Measurements from ENCODE around the gene LRRN2. TPM values are rescaled to one million over a fixed set of nuclear protein-coding genes. Genes with fewer than 3 reads are reported as not detected.

The LRRN2 gene
- total and polyA plus RNA-seq, 2 donors (not counting 1 experiment from before 2014, with no cell fraction given): not detected

DNA sequence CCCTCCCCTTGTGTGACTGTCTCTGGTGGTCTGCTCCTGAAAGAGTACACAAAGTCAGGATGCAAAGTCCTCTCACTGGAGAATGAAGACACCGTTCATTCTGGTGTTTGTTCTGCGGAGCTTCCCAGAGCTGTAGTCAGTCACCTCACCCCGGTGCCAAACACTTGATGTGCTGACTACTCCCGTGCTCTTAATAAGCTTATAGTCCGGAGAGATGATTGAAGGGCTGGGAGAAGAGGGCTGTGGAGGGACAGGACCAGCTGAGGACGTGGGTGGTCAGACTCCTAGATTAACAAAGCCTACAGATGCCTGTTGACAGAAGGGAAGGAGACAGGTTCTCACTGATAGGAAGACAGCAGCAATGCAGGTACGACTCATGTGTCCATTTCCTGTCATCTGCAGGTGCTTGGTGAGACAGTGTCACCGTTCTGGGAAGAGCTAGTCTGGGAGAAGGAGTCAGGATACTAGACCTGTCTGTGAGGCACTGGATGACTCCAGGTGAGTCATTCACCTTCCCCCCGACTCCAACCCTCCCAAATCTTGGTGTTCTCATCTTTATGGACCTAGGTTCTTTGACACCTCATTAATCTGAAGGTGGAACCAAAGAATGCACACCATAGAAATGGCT, 40.4 kb upstream of the LRRN2 start:
- no peaks in the 10 kb centered on the region for H3K4me1 ChIP-seq (ENCODE audit: control insufficient read depth, extremely low read depth, insufficient read depth, low read length)
- DNase-seq (ENCODE audit: low read depth in 2 of 2): peak in 1 of 2 donors; percentile 9
- H3K9me3 ChIP-seq (ENCODE audit: control insufficient read depth, insufficient read depth, low read depth, low read length): no peaks in the 10 kb centered on the region
- TF ChIP-seq EZH2 (IDR thresholded peaks at IDR 0.05; ENCODE audit: low read length, missing control alignments): no peak
- TF ChIP-seq CTCF (conservative IDR thresholded peaks at IDR 0.05 in 1 of 2, IDR thresholded peaks at IDR 0.05 in 1 of 2; ENCODE audit: low read depth in 1 of 2, low read length in 2 of 2): no peak
- no peak overlapping the region for H2AFZ ChIP-seq (ENCODE audit: low read length)
- H3K4me2 ChIP-seq (ENCODE audit: extremely low read depth, insufficient read depth, low read length): no peak overlapping the region
- no peaks in the 10 kb centered on the region for H3K79me2 ChIP-seq (ENCODE audit: control insufficient read depth, insufficient read depth, low read length)
- no peak overlapping the region for H3K9ac ChIP-seq (ENCODE audit: insufficient read depth, low read length)
- peaks cover 17% of the 10 kb centered on the region for H3K27me3 ChIP-seq (ENCODE audit: control insufficient read depth, insufficient read depth, low read length)
- no peaks in the 10 kb centered on the region for H4K20me1 ChIP-seq (ENCODE audit: control insufficient read depth, extremely low read depth, insufficient read depth, low read length)
- H3K4me3 ChIP-seq (replicated peaks in 1 of 4; ENCODE audit: control extremely low read depth in 1 of 4, insufficient read depth in 1 of 4, low read depth in 3 of 4, low read length in 4 of 4): no peak overlapping the region
- no peaks in the 10 kb centered on the region for H3K36me3 ChIP-seq (ENCODE audit: control insufficient read depth, insufficient read depth, low read length)
- H3K27ac ChIP-seq (ENCODE audit: insufficient read depth, low read length): no peak overlapping the region

DNA sequence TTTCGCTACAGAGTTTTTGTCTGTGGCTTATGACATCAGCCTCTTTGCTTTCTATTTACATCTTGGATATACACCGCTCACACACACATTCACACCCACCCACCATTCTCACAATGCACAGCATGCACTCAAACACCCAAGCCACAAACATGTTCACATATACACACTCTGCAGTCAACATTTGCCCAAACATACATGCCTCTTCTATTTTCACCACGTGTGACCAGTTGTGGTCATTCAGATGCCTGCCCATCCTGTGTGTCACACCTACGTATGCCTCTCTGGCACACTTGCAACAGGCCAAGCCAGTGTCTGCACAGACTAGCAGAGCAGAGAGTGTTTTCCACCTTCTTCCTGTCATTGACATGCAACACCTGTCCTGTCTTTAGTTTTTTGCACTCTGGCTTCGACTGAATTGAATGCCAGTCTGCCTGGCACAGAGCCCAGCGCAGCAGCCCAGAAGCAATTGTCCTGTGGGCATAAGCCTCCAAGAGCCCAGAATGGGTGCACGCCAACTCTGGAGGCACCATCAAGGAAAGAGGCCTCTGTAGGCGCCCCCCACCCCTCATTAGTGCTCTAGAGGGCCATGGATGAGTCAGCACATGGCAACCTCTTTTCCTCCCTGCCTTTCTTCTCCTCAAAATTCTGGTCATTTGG, 37.7 kb upstream of the LRRN2 start:
- Histone ChIP-seq H3K27me3 (ENCODE audit: control insufficient read depth, insufficient read depth, low read length) (peaks cover 9% of the 10 kb centered on the region), H2AFZ (ENCODE audit: low read length) (no peak overlapping the region), H3K36me3 (ENCODE audit: control insufficient read depth, insufficient read depth, low read length) (no peaks in the 10 kb centered on the region), H3K4me3 (replicated peaks in 1 of 4; ENCODE audit: control extremely low read depth in 1 of 4, insufficient read depth in 1 of 4, low read depth in 3 of 4, low read length in 4 of 4) (no peak overlapping the region), H3K9ac (ENCODE audit: insufficient read depth, low read length) (no peak overlapping the region), H3K79me2 (ENCODE audit: control insufficient read depth, insufficient read depth, low read length) (no peaks in the 10 kb centered on the region), H4K20me1 (ENCODE audit: control insufficient read depth, extremely low read depth, insufficient read depth, low read length) (no peaks in the 10 kb centered on the region), H3K4me2 (ENCODE audit: extremely low read depth, insufficient read depth, low read length) (no peak overlapping the region), H3K4me1 (ENCODE audit: control insufficient read depth, extremely low read depth, insufficient read depth, low read length) (no peaks in the 10 kb centered on the region), H3K27ac (ENCODE audit: insufficient read depth, low read length) (no peak overlapping the region), H3K9me3 (ENCODE audit: control insufficient read depth, insufficient read depth, low read depth, low read length) (no peaks in the 10 kb centered on the region)
- no peak for TF ChIP-seq CTCF (conservative IDR thresholded peaks at IDR 0.05 in 1 of 2, IDR thresholded peaks at IDR 0.05 in 1 of 2; ENCODE audit: low read depth in 1 of 2, low read length in 2 of 2)
- TF ChIP-seq EZH2 (IDR thresholded peaks at IDR 0.05; ENCODE audit: low read length, missing control alignments): no peak
- DNase-seq (ENCODE audit: low read depth in 2 of 2): peak in 1 of 2 donors; percentile 36

DNA sequence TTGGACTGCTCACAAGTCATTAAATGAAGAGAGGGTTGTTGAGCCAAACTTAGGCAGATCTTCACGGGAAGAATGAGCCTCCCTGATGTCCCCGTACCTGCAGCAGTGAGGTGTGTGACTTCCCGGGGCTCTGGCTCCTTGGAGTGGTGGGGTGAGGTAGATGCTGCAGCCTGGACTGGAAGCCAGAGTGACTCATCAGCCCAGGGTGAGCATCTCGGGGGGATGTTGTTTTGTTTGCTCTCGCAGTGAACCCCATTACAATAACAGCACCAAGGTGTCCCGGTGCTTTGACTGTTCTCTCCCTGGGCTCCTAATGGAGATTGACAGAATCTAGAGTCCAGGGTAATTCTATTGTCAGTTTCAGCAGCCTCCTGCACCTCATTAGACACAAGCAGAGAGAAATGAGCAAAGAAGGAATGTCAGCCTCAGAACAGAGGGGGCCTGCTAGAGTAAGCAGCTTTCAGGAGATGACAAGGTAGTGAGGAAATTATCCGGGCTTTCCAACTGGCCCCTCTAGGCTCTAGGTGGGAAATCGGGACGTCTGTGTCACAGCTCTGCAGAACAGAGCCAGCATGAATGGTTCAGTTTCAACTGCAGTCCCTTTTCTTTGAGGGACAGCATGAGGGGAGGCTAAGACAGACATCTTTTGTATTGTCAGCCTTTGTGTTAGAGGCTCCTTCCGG, 36.0 kb upstream of the LRRN2 start:
- no peak overlapping the region for H3K4me3 ChIP-seq (replicated peaks in 1 of 4; ENCODE audit: control extremely low read depth in 1 of 4, insufficient read depth in 1 of 4, low read depth in 3 of 4, low read length in 4 of 4)
- DNase-seq (ENCODE audit: low read depth in 2 of 2): no peak

More for the DNA sequence above, 36.0 kb upstream of the LRRN2 start:
- TF ChIP-seq EZH2 (IDR thresholded peaks at IDR 0.05; ENCODE audit: low read length, missing control alignments) (no peak), CTCF (conservative IDR thresholded peaks at IDR 0.05 in 1 of 2, IDR thresholded peaks at IDR 0.05 in 1 of 2; ENCODE audit: low read depth in 1 of 2, low read length in 2 of 2) (no peak)
- no peak overlapping the region for H3K27ac ChIP-seq (ENCODE audit: insufficient read depth, low read length)
- no peak overlapping the region for H3K4me2 ChIP-seq (ENCODE audit: extremely low read depth, insufficient read depth, low read length)
- H3K4me1 ChIP-seq (ENCODE audit: control insufficient read depth, extremely low read depth, insufficient read depth, low read length): no peaks in the 10 kb centered on the region
- H4K20me1 ChIP-seq (ENCODE audit: control insufficient read depth, extremely low read depth, insufficient read depth, low read length): no peaks in the 10 kb centered on the region
- no peak overlapping the region for H3K9ac ChIP-seq (ENCODE audit: insufficient read depth, low read length)
- H3K27me3 ChIP-seq (ENCODE audit: control insufficient read depth, insufficient read depth, low read length): peaks cover 9% of the 10 kb centered on the region
- H3K36me3 ChIP-seq (ENCODE audit: control insufficient read depth, insufficient read depth, low read length): no peaks in the 10 kb centered on the region
- no peak overlapping the region for H2AFZ ChIP-seq (ENCODE audit: low read length)
- no peaks in the 10 kb centered on the region for H3K79me2 ChIP-seq (ENCODE audit: control insufficient read depth, insufficient read depth, low read length)
- H3K9me3 ChIP-seq (ENCODE audit: control insufficient read depth, insufficient read depth, low read depth, low read length): no peaks in the 10 kb centered on the region
